Thoracic aorta (tissue), 2 donors: ENCODE measurements around the gene ZC3H15. TPM values are rescaled to one million over a fixed set of nuclear protein-coding genes. Genes with fewer than 3 reads are reported as not detected.
A peak's percentile ranks its signal among the peaks of the same experiment; 100 is the strongest.

Source experiments
- ATAC-seq: fragments of 150-250 bp; one replicate; pipeline ENCODE4 v1.8.0; 2017; ENCODE audit warnings: low read depth; ENCODE audit not compliant: insufficient number of reproducible peaks, low FRiP score
- DNase-seq: peaks from one replicate; pipeline ENCODE4 v3.0.0-alpha.2; 2020; ENCODE audit warnings: low spot score
- H3K27ac ChIP-seq, 2 donors: fragments of 200-600 bp; sonication (generic); 1 replicate in 1 of 2; 2 replicates in 1 of 2; pipeline ENCODE4 v1.5.1; 2016; ENCODE audit warnings: mild to moderate bottlenecking in 2 of 2, moderate library complexity in 2 of 2
- H3K27me3 ChIP-seq: fragments of 200-600 bp; sonication (generic); replicated peaks from 2 replicates; pipeline ENCODE4 v1.6.0; 2016; ENCODE audit warnings: mild to moderate bottlenecking; ENCODE audit not compliant: insufficient read depth
- H3K36me3 ChIP-seq: fragments of 200-600 bp; sonication (generic); one replicate; pipeline ENCODE4 v1.5.1; 2016
- H3K4me1 ChIP-seq, 2 donors: fragments of 200-600 bp; sonication (generic); 1 replicate in 1 of 2; 2 replicates in 1 of 2; pipeline versions ENCODE4 v1.5.1 to v1.6.0; 2016; ENCODE audit warnings: low read depth in 2 of 2, mild to moderate bottlenecking in 1 of 2; ENCODE audit not compliant: control insufficient read depth in 1 of 2
- H3K4me3 ChIP-seq: fragments of 200-600 bp; sonication (generic); 2 replicates; pipeline ENCODE4 v1.5.1; 2016; ENCODE audit warnings: mild to moderate bottlenecking
- H3K9me3 ChIP-seq: fragments of 200-600 bp; sonication (generic); 2 replicates; pipeline ENCODE4 v1.5.1; 2016
- total RNA-seq, 2 donors: library from RNA; depleted of rRNA; stranded (reverse); fragments of >200 nt; gene quantifications; one replicate each; pipeline versions ENCODE4 v1.1.0 to v1.2.3, GENCODE V29; 2016
- TF ChIP-seq, protein P1 (sequence below): fragments of 200-600 bp; sonication (generic); IDR thresholded peaks from one replicate; pipeline ENCODE4 v1.5.1; 2019; ENCODE audit warnings: antibody characterized with exemption

Gene ZC3H15
- total RNA-seq, 2 donors from 2014 or later, result 39.9 to 70.2 TPM

GRCh38 chr2:186537019-186537418, 51.0 kb downstream of the ZC3H15 start:
- DNase-seq (no peak), ATAC-seq (no peak)
- Histone ChIP-seq H3K9me3 (no peaks in the 10 kb centered on the region), H3K27me3 (no peaks in the 10 kb centered on the region), H3K4me1 (peaks cover 7 to 11% of the 10 kb centered on the region in 2 donors), H3K4me3 (no peak overlapping the region), H3K36me3 (no peaks in the 10 kb centered on the region), H3K27ac (no peak overlapping the region)
- TF ChIP-seq, protein P1, sequence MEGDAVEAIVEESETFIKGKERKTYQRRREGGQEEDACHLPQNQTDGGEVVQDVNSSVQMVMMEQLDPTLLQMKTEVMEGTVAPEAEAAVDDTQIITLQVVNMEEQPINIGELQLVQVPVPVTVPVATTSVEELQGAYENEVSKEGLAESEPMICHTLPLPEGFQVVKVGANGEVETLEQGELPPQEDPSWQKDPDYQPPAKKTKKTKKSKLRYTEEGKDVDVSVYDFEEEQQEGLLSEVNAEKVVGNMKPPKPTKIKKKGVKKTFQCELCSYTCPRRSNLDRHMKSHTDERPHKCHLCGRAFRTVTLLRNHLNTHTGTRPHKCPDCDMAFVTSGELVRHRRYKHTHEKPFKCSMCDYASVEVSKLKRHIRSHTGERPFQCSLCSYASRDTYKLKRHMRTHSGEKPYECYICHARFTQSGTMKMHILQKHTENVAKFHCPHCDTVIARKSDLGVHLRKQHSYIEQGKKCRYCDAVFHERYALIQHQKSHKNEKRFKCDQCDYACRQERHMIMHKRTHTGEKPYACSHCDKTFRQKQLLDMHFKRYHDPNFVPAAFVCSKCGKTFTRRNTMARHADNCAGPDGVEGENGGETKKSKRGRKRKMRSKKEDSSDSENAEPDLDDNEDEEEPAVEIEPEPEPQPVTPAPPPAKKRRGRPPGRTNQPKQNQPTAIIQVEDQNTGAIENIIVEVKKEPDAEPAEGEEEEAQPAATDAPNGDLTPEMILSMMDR, result no peak

DNA sequence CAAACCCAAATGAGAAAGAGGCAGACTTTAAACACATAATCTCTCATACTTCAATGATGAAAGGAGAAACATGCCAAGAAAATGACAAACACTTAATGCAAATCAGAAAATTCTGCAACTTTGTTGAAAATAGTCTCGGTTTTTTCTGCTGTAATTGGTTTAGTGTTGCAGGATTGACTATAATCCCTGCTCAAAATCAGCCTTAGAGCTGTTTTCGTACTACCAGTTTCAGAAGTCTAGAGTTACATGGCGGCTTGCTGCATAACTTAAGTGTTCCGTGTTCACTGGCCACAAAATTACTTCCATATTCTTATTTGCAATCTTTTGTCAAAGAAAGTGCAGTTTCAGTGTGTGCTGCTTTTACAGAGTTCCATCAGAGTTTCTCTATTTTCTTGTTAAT, 54.9 kb downstream of the ZC3H15 start:
- TF ChIP-seq, protein P1, result no peak
- ATAC-seq (no peak), DNase-seq (no peak)
- H3K4me3 ChIP-seq, result no peak overlapping the region
- no peaks in the 10 kb centered on the region for H3K9me3 ChIP-seq
- peaks cover 18 to 27% of the 10 kb centered on the region in 2 donors for H3K4me1 ChIP-seq
- no peaks in the 10 kb centered on the region for H3K27me3 ChIP-seq
- no peaks in the 10 kb centered on the region for H3K36me3 ChIP-seq
- no peak overlapping the region for H3K27ac ChIP-seq

DNA sequence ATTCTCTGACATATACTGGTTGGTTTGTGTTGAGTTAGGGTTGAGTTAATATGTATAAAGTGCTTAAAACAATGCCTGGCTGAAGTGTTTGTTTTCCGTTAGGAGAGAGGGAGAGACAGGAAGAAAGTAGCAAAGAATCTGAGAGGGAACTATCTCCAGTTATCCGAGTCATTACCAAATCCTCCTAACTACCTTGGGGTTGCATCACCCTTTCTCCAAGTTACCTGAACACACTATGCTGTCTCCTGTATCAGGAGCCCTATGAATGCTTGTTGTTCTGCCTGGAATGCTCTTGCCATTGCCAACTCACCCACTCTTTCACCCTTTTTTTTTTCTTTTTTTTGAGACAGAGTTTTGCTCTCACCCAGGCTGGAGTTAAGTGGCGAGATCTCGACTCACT, 55.9 kb downstream of the ZC3H15 start:
- TF ChIP-seq, protein P1, result no peak
- H3K27ac ChIP-seq, result no peak overlapping the region
- no peak for ATAC-seq

GRCh38 chr2:186543561-186544131, 57.6 kb downstream of the ZC3H15 start:
- no peak for ATAC-seq
- H3K27ac ChIP-seq, result peak overlapping the region; percentile 56 to 70
- H3K4me3 ChIP-seq, result peak overlapping the region; percentile 45
- H3K9me3 ChIP-seq, result no peaks in the 10 kb centered on the region
- no peaks in the 10 kb centered on the region for H3K36me3 ChIP-seq
- no peak for DNase-seq
- no peaks in the 10 kb centered on the region for H3K27me3 ChIP-seq
- TF ChIP-seq, protein P1, result no peak
- peaks cover 18 to 34% of the 10 kb centered on the region in 2 donors for H3K4me1 ChIP-seq

More for the DNA sequence above, 55.9 kb downstream of the ZC3H15 start:
- H3K4me3 ChIP-seq, result no peak overlapping the region
- H3K36me3 ChIP-seq, result no peaks in the 10 kb centered on the region
- no peaks in the 10 kb centered on the region for H3K9me3 ChIP-seq
- no peaks in the 10 kb centered on the region for H3K27me3 ChIP-seq
- DNase-seq, result no peak
- peaks cover 18 to 34% of the 10 kb centered on the region in 2 donors for H3K4me1 ChIP-seq

DNA sequence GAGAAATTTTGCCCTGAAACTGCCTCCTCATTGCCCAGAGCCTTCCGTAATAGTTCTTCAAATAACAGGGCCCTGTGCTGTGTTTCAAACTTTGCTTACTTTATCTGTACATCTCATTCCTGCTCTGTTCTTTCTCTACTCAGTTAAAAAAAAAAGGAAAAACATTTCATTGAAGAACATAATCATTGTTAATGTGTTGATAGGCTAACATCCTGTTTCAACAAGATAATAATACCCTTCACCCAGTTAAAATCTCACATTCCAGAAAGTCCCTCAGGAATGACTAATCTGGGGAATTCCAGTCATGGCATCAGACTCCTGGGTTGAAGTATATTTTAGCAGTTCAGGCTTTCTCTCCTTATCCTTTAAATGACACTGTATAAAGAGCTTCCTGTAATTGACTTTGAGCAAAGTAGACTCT, 58.2 kb downstream of the ZC3H15 start:
- TF ChIP-seq, protein P1, result no peak
- no peaks in the 10 kb centered on the region for H3K9me3 ChIP-seq
- H3K27me3 ChIP-seq, result no peaks in the 10 kb centered on the region
- no peak for DNase-seq
- peak overlapping the region; percentile 56 to 70 for H3K27ac ChIP-seq
- H3K4me1 ChIP-seq, result peaks cover 18 to 34% of the 10 kb centered on the region in 2 donors
- ATAC-seq, result peak; percentile 67
- no peaks in the 10 kb centered on the region for H3K36me3 ChIP-seq
- peak overlapping the region; percentile 45 for H3K4me3 ChIP-seq
